ENCODE data around the gene OXCT2.

Gene OXCT2

DNA sequence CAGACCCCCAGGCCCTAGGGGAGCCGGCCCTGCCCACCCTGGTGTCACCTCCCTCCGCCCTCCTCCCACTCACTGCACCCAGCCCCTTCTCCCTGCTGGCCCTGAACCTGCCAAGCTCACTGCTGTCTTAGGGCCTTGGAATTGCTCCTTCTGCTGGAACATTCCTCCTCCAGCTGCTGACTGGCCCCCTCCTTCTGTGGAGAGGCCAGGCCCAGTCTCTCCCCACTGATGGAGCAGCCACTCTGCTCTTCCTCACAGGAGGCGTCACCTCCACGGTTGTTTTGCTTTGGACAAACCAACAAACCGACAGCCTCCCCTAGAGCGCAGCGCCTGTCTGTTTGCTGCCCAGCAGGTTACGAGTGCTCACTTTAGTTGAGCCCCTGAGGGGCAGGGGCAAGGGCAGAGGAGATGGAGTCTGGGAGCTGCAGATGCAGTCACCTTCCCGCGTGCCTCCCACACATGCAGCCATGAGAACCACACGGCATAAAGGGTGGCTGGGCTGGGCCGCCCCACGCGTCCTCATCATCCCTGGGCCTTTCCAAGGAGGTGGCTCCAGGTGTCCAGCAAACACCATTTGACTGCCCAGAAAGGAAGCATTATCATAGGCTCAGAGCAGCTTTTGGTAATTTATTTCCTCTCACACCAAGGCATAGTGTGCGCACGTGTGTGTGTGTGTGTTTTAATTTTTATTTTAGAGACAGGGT, 9.4 kb downstream of the OXCT2 start:
- no peak overlapping the region for H3K27ac ChIP-seq (ENCODE audit: low read depth, low read length)
- H3K27me3 ChIP-seq (ENCODE audit: control insufficient read depth, insufficient read depth, low read length): no peaks in the 10 kb centered on the region
- no peaks in the 10 kb centered on the region for H3K36me3 ChIP-seq (ENCODE audit: control insufficient read depth, insufficient read depth, low read length)
- no peak overlapping the region for H3K9ac ChIP-seq (ENCODE audit: low read depth, low read length)
- H3K4me1 ChIP-seq (ENCODE audit: control insufficient read depth, insufficient read depth, low read length): no peaks in the 10 kb centered on the region
- no peaks in the 10 kb centered on the region; the same call in 1 of the 2 replicates for H3K9me3 ChIP-seq (ENCODE audit: control insufficient read depth, insufficient read depth, low read length)
- H3K4me3 ChIP-seq (ENCODE audit: low read depth, low read length): no peak overlapping the region

DNA sequence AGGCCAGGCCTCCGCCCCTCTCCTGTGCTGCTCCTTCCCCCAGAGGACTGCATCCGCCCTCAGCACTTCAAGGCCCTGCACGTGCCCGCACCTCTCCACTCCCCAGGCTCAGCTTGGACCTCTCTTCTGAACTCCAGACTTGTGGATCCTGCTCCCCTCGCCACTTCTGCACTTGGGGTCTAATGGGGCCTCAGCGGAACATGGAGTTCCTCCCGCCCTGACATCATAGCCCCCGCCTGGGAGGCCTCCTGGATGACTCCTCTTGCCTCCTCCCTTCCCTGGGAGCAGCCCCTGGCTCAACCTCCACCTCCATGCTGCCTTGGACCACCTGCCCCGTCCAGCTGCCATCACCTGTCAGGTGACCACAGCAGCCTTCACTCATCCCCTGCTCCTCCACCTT, 10.1 kb downstream of the OXCT2 start:
- no peak overlapping the region for H3K9ac ChIP-seq (ENCODE audit: low read depth, low read length)
- no peaks in the 10 kb centered on the region for H3K4me1 ChIP-seq (ENCODE audit: control insufficient read depth, insufficient read depth, low read length)
- H3K9me3 ChIP-seq (ENCODE audit: control insufficient read depth, insufficient read depth, low read length): no peaks in the 10 kb centered on the region; the same call in 1 of the 2 replicates
- H3K4me3 ChIP-seq (ENCODE audit: low read depth, low read length): no peak overlapping the region
- H3K27me3 ChIP-seq (ENCODE audit: control insufficient read depth, insufficient read depth, low read length): no peaks in the 10 kb centered on the region
- peaks cover 4% of the 10 kb centered on the region for H3K36me3 ChIP-seq (ENCODE audit: control insufficient read depth, insufficient read depth, low read length)
- H3K27ac ChIP-seq (ENCODE audit: low read depth, low read length): no peak overlapping the region

DNA sequence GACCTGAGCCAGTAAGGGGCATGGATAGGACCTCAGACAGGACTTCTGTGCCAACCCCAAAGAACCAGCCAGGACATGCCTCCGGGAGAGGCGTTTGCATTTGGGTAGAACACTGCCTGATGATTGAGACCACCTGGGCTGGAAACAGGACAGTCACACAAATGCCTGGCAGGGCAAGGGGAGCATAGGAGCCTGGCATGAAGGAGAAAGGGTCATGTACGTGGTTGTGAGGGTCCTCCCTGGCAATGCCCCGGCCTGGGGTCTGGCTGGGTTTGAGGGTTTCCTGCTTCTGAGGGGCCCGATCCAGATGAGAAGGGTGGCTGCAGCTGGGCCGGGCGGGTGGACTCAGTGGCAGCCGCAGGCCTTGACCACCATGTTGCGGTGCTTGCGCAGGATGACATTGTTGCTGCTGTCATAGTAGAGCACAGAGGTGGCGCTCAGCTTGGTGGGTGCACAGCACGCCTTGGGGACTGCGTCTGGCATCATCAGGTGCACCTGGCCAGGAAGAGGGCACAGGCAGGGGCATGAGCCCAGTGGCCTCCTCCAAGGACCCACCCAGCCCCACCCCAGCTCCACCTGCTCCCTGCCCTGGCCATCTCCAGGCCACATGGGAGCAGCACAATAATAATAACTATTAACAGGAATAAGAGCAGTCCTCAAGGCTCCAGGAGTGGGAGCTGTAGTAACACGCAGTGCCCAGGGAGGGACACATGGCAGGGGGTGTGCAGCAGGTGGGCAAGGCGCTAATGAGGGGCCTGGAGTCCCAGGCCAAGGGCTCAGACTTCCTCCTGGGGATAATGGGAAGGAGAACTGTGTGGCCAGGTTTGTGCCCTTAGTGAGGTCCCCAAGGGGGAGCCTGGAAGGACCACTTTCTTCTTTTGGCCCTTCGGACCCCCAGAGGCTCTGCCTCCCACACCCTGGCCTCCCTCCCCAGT, 10.8 kb downstream of the OXCT2 start:
- no peak overlapping the region for H3K27ac ChIP-seq (ENCODE audit: low read depth, low read length)
- no peaks in the 10 kb centered on the region for H3K27me3 ChIP-seq (ENCODE audit: control insufficient read depth, insufficient read depth, low read length)
- H3K9me3 ChIP-seq (ENCODE audit: control insufficient read depth, insufficient read depth, low read length): no peaks in the 10 kb centered on the region; the same call in 1 of the 2 replicates
- no peak overlapping the region for H3K4me3 ChIP-seq (ENCODE audit: low read depth, low read length)
- H3K36me3 ChIP-seq (ENCODE audit: control insufficient read depth, insufficient read depth, low read length): peaks cover 10% of the 10 kb centered on the region
- H3K9ac ChIP-seq (ENCODE audit: low read depth, low read length): no peak overlapping the region
- H3K4me1 ChIP-seq (ENCODE audit: control insufficient read depth, insufficient read depth, low read length): no peaks in the 10 kb centered on the region

DNA sequence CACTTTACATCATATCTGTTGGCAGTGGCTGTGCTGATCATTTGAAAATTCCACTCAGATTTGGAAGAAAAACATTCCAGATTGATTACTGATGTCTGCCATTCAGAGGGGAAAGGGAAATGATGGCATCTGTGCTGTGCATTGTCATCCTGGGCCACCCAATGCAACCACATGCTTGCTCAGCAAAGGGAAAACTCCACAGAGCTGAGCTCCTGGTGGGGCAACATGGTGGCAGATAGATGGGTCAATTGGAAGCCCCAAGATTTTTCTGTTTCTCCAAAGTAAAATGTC, 11.8 kb downstream of the OXCT2 start:
- Histone ChIP-seq H3K9ac (ENCODE audit: low read depth, low read length) (no peak overlapping the region), H3K27ac (ENCODE audit: low read depth, low read length) (no peak overlapping the region), H3K9me3 (ENCODE audit: control insufficient read depth, insufficient read depth, low read length) (no peaks in the 10 kb centered on the region; the same call in 1 of the 2 replicates), H3K4me3 (ENCODE audit: low read depth, low read length) (no peak overlapping the region), H3K36me3 (ENCODE audit: control insufficient read depth, insufficient read depth, low read length) (peaks cover 20% of the 10 kb centered on the region), H3K27me3 (ENCODE audit: control insufficient read depth, insufficient read depth, low read length) (no peaks in the 10 kb centered on the region), H3K4me1 (ENCODE audit: control insufficient read depth, insufficient read depth, low read length) (no peaks in the 10 kb centered on the region)

DNA sequence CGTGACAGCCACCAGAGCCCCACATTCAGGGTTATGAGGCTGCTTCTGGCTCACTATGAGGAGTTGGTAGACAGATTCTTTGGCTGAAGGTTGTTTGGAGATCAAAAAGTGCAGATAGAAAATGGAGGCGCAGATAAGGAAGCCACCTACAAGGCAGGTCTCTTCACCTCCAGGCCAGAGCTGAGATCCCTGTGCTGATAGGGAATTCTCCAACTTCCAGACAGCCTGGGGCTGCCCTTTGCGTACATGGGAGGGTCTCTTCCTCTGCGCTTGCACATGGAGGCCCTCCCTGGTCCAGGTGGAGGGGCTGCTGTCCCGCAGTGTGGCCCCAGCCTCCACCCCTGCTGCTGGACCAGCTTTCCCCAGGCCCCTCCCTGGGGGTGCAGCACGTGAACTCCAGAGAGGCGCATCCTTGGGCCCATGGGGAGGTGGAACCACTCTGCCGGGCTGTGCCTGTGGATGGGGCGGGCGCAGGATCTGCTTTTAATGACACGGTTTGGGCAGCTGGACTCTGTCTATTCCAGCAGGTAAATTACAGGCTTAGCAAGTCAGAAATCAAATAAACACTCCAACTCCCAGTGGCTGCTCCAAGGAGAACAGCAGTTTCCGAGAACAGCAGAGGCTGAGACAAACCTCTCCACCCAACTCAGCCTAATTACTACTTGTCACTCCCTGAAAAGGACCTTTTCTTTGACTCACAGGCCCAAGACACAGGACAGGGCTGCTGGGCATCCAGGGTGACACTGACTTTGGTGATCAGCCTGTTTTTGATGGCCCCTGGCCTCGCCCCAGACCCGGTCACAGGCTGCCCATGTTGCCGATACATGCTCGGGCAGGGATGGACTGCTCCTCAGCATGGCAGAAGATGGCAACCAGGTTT, 12.4 kb downstream of the OXCT2 start:
- peaks cover 26% of the 10 kb centered on the region for H3K36me3 ChIP-seq (ENCODE audit: control insufficient read depth, insufficient read depth, low read length)

DNA sequence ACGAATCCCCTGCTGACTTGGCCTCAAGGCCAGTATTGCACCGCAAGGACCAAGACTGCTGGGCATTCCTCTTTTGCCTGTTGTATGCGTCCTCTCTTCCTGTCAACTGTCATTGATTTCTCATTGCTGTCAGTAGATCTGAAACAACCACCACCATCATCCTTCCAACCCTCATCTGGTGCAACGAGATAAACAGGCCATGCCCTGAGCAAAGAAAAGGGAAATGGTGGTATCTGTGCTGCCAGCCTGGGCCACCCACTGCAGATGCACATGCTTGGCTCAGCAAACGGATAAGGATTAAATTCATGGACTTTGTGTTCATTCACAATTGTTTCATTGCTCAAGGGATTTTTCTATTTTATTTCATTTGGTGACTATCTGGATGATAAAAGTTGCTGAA, 13.6 kb downstream of the OXCT2 start:
- Histone ChIP-seq H3K36me3 (ENCODE audit: control insufficient read depth, insufficient read depth, low read length) (peaks cover 39% of the 10 kb centered on the region), H3K27ac (ENCODE audit: low read depth, low read length) (no peak overlapping the region), H3K9me3 (ENCODE audit: control insufficient read depth, insufficient read depth, low read length) (no peaks in the 10 kb centered on the region; the same call in 1 of the 2 replicates), H3K4me1 (ENCODE audit: control insufficient read depth, insufficient read depth, low read length) (no peaks in the 10 kb centered on the region), H3K4me3 (ENCODE audit: low read depth, low read length) (no peak overlapping the region), H3K27me3 (ENCODE audit: control insufficient read depth, insufficient read depth, low read length) (no peaks in the 10 kb centered on the region), H3K9ac (ENCODE audit: low read depth, low read length) (no peak overlapping the region)

More for the DNA sequence above, 12.4 kb downstream of the OXCT2 start:
- H3K9me3 ChIP-seq (ENCODE audit: control insufficient read depth, insufficient read depth, low read length): no peaks in the 10 kb centered on the region; the same call in 1 of the 2 replicates
- no peaks in the 10 kb centered on the region for H3K4me1 ChIP-seq (ENCODE audit: control insufficient read depth, insufficient read depth, low read length)
- H3K9ac ChIP-seq (ENCODE audit: low read depth, low read length): no peak overlapping the region
- H3K27me3 ChIP-seq (ENCODE audit: control insufficient read depth, insufficient read depth, low read length): no peaks in the 10 kb centered on the region
- no peak overlapping the region for H3K4me3 ChIP-seq (ENCODE audit: low read depth, low read length)
- no peak overlapping the region for H3K27ac ChIP-seq (ENCODE audit: low read depth, low read length)

DNA sequence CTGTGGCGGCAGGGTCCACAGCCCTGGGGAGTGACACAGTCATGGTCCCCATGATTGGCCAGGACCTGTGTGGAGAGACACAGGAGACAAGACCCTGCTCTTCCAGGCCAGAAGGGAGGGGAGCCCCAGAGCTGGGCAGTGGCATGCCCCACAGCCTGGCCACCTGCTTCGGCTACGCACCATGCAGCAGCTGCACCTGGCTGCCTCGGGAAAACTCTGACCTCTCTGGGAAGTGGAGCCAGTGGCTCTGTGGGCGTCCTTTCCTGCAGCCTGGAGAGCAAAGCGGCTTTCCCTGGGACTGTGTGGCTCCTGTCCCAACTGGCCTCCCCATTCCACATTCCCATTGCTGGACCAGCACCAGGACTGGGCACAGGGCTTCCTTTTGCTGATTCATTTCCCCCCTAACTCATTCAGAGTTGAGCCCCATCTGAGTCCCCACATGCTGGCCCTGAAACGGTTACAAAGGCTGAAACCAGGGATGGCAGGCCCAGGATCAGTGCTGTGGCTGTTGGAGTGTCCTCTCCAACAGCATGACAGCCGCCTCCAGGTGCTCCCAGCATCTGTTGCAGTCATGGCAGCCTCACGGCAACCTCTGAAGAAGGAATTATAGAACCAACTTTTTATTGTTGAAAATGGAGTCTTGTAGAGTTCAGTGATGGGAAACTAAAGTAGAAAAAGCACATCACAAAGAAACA, 15.0 kb downstream of the OXCT2 start:
- Histone ChIP-seq H3K27ac (ENCODE audit: low read depth, low read length) (no peak overlapping the region), H3K4me3 (ENCODE audit: low read depth, low read length) (no peak overlapping the region), H3K36me3 (ENCODE audit: control insufficient read depth, insufficient read depth, low read length) (peaks cover 53% of the 10 kb centered on the region), H3K9ac (ENCODE audit: low read depth, low read length) (no peak overlapping the region), H3K9me3 (ENCODE audit: control insufficient read depth, insufficient read depth, low read length) (no peaks in the 10 kb centered on the region; the same call in 1 of the 2 replicates), H3K4me1 (ENCODE audit: control insufficient read depth, insufficient read depth, low read length) (no peaks in the 10 kb centered on the region), H3K27me3 (ENCODE audit: control insufficient read depth, insufficient read depth, low read length) (no peaks in the 10 kb centered on the region)

DNA sequence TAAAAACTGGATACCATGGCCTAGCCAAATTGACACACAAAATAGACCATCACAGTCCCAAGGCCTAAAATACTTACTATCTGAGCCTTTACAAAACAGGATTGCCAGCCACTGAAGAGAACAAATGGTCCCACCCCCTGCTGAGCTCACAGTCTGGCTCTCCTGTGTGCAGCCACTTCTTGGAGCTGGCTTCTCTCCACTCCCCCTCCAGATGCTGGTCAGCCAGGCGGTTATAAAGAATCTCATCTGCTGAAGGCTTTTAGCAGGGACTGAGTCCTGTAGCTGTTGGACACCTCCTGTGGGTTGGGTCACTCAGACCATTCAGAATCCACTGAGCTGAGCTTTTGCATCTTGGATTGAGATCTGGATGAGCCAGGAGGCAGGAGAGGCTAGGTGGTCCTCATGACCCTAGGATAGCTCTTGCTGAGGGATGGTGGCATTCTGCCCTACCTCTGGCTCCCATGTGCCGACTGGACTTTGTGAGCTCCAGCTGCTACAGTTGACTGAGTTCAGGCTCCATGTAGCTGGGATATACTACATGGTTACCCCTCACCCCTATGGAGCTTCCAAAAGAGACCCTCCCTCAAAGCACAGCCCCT, 16.1 kb downstream of the OXCT2 start:
- H3K4me1 ChIP-seq (ENCODE audit: control insufficient read depth, insufficient read depth, low read length): no peaks in the 10 kb centered on the region
- H3K9me3 ChIP-seq (ENCODE audit: control insufficient read depth, insufficient read depth, low read length): no peaks in the 10 kb centered on the region
- peaks cover 64% of the 10 kb centered on the region for H3K36me3 ChIP-seq (ENCODE audit: control insufficient read depth, insufficient read depth, low read length)
- H3K27ac ChIP-seq (ENCODE audit: low read depth, low read length): no peak overlapping the region
- no peaks in the 10 kb centered on the region for H3K27me3 ChIP-seq (ENCODE audit: control insufficient read depth, insufficient read depth, low read length)
- no peak overlapping the region for H3K4me3 ChIP-seq (ENCODE audit: low read depth, low read length)
- H3K9ac ChIP-seq (ENCODE audit: low read depth, low read length): no peak overlapping the region

DNA sequence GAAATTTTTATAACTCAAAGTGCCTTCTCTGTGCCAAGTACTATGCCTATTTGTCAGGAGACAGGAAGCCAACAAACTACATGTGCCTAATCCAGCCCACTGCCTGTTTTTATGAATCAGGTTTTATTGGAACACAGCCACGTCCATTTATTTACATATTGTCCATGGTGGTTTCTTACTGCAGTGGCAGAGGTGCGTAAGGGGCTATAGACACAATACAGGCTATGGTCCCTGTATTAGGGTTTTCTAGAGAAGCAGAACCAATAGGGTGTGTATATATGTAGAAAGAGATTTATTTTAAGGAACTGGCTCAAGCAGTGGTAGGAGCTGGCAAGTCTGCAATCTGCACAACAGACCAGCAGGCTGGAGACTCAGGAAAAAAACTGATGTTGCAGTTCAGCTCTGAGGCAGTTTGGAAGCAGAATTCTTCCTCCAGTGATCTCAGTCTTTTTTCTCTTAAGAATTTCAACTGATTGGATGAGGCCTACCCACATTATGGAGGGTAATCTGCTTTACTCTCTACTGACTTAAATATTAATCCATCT, 17.1 kb downstream of the OXCT2 start:
- Histone ChIP-seq H3K4me1 (ENCODE audit: control insufficient read depth, insufficient read depth, low read length) (no peaks in the 10 kb centered on the region), H3K36me3 (ENCODE audit: control insufficient read depth, insufficient read depth, low read length) (peaks cover 72% of the 10 kb centered on the region)

More for the DNA sequence above, 17.1 kb downstream of the OXCT2 start:
- H3K9ac ChIP-seq (ENCODE audit: low read depth, low read length): no peak overlapping the region
- no peak overlapping the region for H3K27ac ChIP-seq (ENCODE audit: low read depth, low read length)
- H3K9me3 ChIP-seq (ENCODE audit: control insufficient read depth, insufficient read depth, low read length): no peaks in the 10 kb centered on the region
- H3K4me3 ChIP-seq (ENCODE audit: low read depth, low read length): no peak overlapping the region
- no peaks in the 10 kb centered on the region for H3K27me3 ChIP-seq (ENCODE audit: control insufficient read depth, insufficient read depth, low read length)

Measured in HUES48 (cell line).